Measurements from ENCODE around the gene C11orf65.

The C11orf65 gene

GRCh38 chr11:108364159-108364558 is 103.2 kb downstream of the C11orf65 start:
- DNase-seq = no peak

GRCh38 chr11:108351468-108351867 is 115.9 kb downstream of the C11orf65 start:
- DNase-seq = no peak

- DNase-seq = no peak
Observed at GRCh38 chr11:108346451-108346850, 120.9 kb downstream of the C11orf65 start.

GRCh38 chr11:108345767-108346166 is 121.6 kb downstream of the C11orf65 start:
- DNase-seq = no peak

GRCh38 chr11:108343714-108344113 is 123.6 kb downstream of the C11orf65 start:
- no peak for DNase-seq

GRCh38 chr11:108341654-108342053 is 125.7 kb downstream of the C11orf65 start:
- no peak for DNase-seq

GRCh38 chr11:108340973-108341372 is 126.4 kb downstream of the C11orf65 start:
- no peak for DNase-seq

GRCh38 chr11:108338750-108339149 is 128.6 kb downstream of the C11orf65 start:
- no peak for DNase-seq

GRCh38 chr11:108333403-108333899 is 133.9 kb downstream of the C11orf65 start:
- no peak for DNase-seq

Measured in SW 1271 (cell line).